ENCODE results near the gene ELL2. TPM values are rescaled to one million over a fixed set of nuclear protein-coding genes. Genes with fewer than 3 reads are reported as not detected.
A peak's percentile ranks its signal among the peaks of the same experiment; 100 is the strongest.

Gene ELL2
- total RNA-seq: 100 to 1,000 TPM in 2 of 4 donors, 10 to 100 TPM in 2; 58.2 to 128 (median 95.0) TPM

- TF ChIP-seq CTCF (IDR thresholded peaks at IDR 0.05) (no peak), EP300 (IDR thresholded peaks at IDR 0.05) (peak; percentile 99), POLR2A (IDR thresholded peaks at IDR 0.05) (peak in 1 of 2 donors; percentile 93), POLR2AphosphoS5 (IDR thresholded peaks at IDR 0.05) (peak in 2 of 3 donors; percentile 42 to 82)
These were observed at the start of gene ELL2 for GRCh38 chr5:95961617-95962474. Gene ELL2 (minus strand): TSS chr5:95961851. CDS start chr5:95961721, 130 bp downstream.

GRCh38 chr5:96008987-96009647 is 47.5 kb upstream of the ELL2 start:
- Histone ChIP-seq H3K4me1 (no peaks in the 10 kb centered on the region), H3K36me3 (no peaks in the 10 kb centered on the region), H3K9me3 (no peaks in the 10 kb centered on the region), H3K27ac (no peak overlapping the region), H3K4me3 (no peak overlapping the region), H3K27me3 (no peaks in the 10 kb centered on the region)
- DNase-seq (ENCODE audit: low spot score in 2 of 2): no peak
- 92% methylated on average over 3 of the region's 3 CpGs for WGBS
- TF ChIP-seq EP300 (IDR thresholded peaks at IDR 0.05): no peak
- TF ChIP-seq CTCF (IDR thresholded peaks at IDR 0.05): no peak
- no peak for TF ChIP-seq POLR2AphosphoS5 (IDR thresholded peaks at IDR 0.05)
- no peak for TF ChIP-seq POLR2A (IDR thresholded peaks at IDR 0.05)

More at GRCh38 chr5:95961617-95962474, at the start of gene ELL2:
- WGBS: under 1% methylated on average over 22 of the region's 63 CpGs
- no peaks in the 10 kb centered on the region for H3K9me3 ChIP-seq
- peak within 1 kb of the TSS; percentile 98 for H3K27ac ChIP-seq
- peak within 1 kb of the TSS; percentile 74 for H3K4me3 ChIP-seq
- H3K36me3 ChIP-seq: no peaks in the 10 kb centered on the region
- peaks cover 38% of the 10 kb centered on the region for H3K4me1 ChIP-seq
- DNase-seq (ENCODE audit: low spot score in 2 of 2): peak; percentile 99 to 100
- no peaks in the 10 kb centered on the region for H3K27me3 ChIP-seq

- Histone ChIP-seq H3K9me3 (no peaks in the 10 kb centered on the region), H3K4me1 (no peaks in the 10 kb centered on the region), H3K36me3 (no peaks in the 10 kb centered on the region), H3K27ac (no peak overlapping the region), H3K27me3 (no peaks in the 10 kb centered on the region), H3K4me3 (no peak overlapping the region)
- TF ChIP-seq POLR2A (IDR thresholded peaks at IDR 0.05) (no peak), EP300 (IDR thresholded peaks at IDR 0.05) (no peak), POLR2AphosphoS5 (IDR thresholded peaks at IDR 0.05) (no peak), CTCF (IDR thresholded peaks at IDR 0.05) (no peak)
- 90% methylated on average over 1 of the region's 1 CpG for WGBS
- DNase-seq (ENCODE audit: low spot score in 2 of 2): no peak
These were observed 46.8 kb upstream of the ELL2 start for GRCh38 chr5:96008487-96008886.

- WGBS: 83% methylated on average over 1 of the region's 1 CpG
- H3K27me3 ChIP-seq: no peaks in the 10 kb centered on the region
- H3K4me3 ChIP-seq: no peak overlapping the region
- no peaks in the 10 kb centered on the region for H3K4me1 ChIP-seq
- no peaks in the 10 kb centered on the region for H3K9me3 ChIP-seq
- no peak overlapping the region for H3K27ac ChIP-seq
- no peaks in the 10 kb centered on the region for H3K36me3 ChIP-seq
- DNase-seq (ENCODE audit: low spot score in 2 of 2): no peak
- TF ChIP-seq POLR2AphosphoS5 (IDR thresholded peaks at IDR 0.05) (no peak), EP300 (IDR thresholded peaks at IDR 0.05) (no peak), POLR2A (IDR thresholded peaks at IDR 0.05) (no peak), CTCF (IDR thresholded peaks at IDR 0.05) (no peak)
These were observed 45.4 kb upstream of the ELL2 start for GRCh38 chr5:96007051-96007450.

GRCh38 chr5:96006291-96006690 is 44.6 kb upstream of the ELL2 start:
- 87% methylated on average over 3 of the region's 3 CpGs for WGBS
- no peak for DNase-seq (ENCODE audit: low spot score in 2 of 2)
- TF ChIP-seq POLR2A (IDR thresholded peaks at IDR 0.05) (no peak), POLR2AphosphoS5 (IDR thresholded peaks at IDR 0.05) (no peak), EP300 (IDR thresholded peaks at IDR 0.05) (no peak), CTCF (IDR thresholded peaks at IDR 0.05) (no peak)
- Histone ChIP-seq H3K9me3 (no peaks in the 10 kb centered on the region), H3K27me3 (no peaks in the 10 kb centered on the region), H3K4me3 (no peak overlapping the region), H3K4me1 (no peaks in the 10 kb centered on the region), H3K27ac (no peak overlapping the region), H3K36me3 (no peaks in the 10 kb centered on the region)

All from suprapubic skin (tissue), 4 donors.